ENCODE data around the gene PRKCG. TPM values are rescaled to one million over a fixed set of nuclear protein-coding genes. Genes with fewer than 3 reads are reported as not detected.

PRKCG gene
- total and polyA plus RNA-seq, 2 experiments from 2014 or later: 0.18 TPM; not detected in 1

DNA sequence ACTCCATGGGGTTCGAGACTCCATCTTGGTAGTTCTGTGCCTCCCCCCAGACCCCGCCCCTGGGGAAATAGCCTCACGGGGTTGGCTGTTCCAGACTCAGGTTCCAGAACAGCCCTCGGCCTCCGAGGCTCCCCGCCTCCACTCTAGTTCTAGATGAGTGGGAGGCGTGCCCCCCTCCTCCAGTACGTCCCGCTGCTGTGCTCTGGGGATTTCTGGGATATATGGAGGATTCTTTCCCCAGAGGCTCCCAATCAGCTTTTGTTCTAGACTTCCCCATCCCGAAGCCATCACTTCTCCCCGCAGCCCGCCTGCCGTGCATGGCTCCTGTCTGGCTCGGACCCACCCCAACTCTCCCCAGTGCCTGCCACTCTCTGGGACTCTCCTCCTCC is 25.2 kb downstream of the PRKCG start:
- H3K36me3 ChIP-seq (replicated peaks; ENCODE audit: insufficient read depth, low read depth): no peaks in the 10 kb centered on the region
- no peaks in the 10 kb centered on the region for H3K9me3 ChIP-seq (ENCODE audit: low read depth)
- peaks cover 73% of the 10 kb centered on the region for H3K27me3 ChIP-seq
- H4K20me1 ChIP-seq (ENCODE audit: insufficient read depth, poor library complexity, severe bottlenecking): no peaks in the 10 kb centered on the region
- DNase-seq (ENCODE audit: low spot score): no peak
- no peak overlapping the region for H2AFZ ChIP-seq
- H3K4me1 ChIP-seq (ENCODE audit: insufficient read depth): no peaks in the 10 kb centered on the region
- no peak overlapping the region for H3K4me3 ChIP-seq
- H3K9me2 ChIP-seq (replicated peaks; ENCODE audit: insufficient read depth): no peaks in the 10 kb centered on the region
- WGBS (ENCODE audit: low lambda C conversion rate, missing lambda C conversion rate): 39% methylated on average over 14 of the region's 14 CpGs
- no peaks in the 10 kb centered on the region for H3K79me2 ChIP-seq
- TF ChIP-seq EZH2 (IDR thresholded peaks at IDR 0.05; ENCODE audit: borderline replicate concordance) (peak; percentile 49), EZH2phosphoT487 (IDR thresholded peaks at IDR 0.05; ENCODE audit: low read depth, severe bottlenecking, unreplicated experiment) (no peak)
- peak overlapping the region; percentile 61 for H3K4me2 ChIP-seq
- H3K27ac ChIP-seq: no peak overlapping the region

DNA sequence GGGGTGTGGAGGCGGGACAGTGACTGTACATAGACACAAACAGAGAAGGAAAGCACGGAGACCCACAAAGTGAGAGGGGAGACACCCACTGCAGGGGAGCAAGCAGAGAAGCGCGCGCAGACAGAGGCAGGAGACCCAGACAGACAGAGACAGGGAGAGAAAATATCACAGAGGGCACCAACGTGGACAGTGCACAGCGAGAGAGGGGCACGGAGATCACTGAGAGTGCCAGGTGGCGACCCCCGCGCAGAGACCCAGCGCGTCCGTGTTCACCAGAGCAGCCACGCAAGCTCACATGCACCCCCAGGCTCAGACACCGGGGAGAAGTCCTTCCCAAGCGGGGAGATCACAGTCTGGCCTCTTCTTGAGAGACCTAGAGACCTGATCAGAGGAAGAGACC is 25.7 kb downstream of the PRKCG start:
- Histone ChIP-seq H3K27me3 (peaks cover 77% of the 10 kb centered on the region), H3K9me2 (replicated peaks; ENCODE audit: insufficient read depth) (no peaks in the 10 kb centered on the region), H4K20me1 (ENCODE audit: insufficient read depth, poor library complexity, severe bottlenecking) (no peaks in the 10 kb centered on the region), H3K27ac (no peak overlapping the region), H3K4me2 (peak overlapping the region; percentile 71), H3K79me2 (no peaks in the 10 kb centered on the region), H3K9me3 (ENCODE audit: low read depth) (no peaks in the 10 kb centered on the region), H3K36me3 (replicated peaks; ENCODE audit: insufficient read depth, low read depth) (no peaks in the 10 kb centered on the region), H2AFZ (no peak overlapping the region), H3K4me3 (no peak overlapping the region), H3K4me1 (ENCODE audit: insufficient read depth) (no peaks in the 10 kb centered on the region)
- 18% methylated on average over 15 of the region's 17 CpGs for WGBS (ENCODE audit: low lambda C conversion rate, missing lambda C conversion rate)
- no peak for DNase-seq (ENCODE audit: low spot score)
- no peak for TF ChIP-seq EZH2 (IDR thresholded peaks at IDR 0.05; ENCODE audit: borderline replicate concordance)
- TF ChIP-seq EZH2phosphoT487 (IDR thresholded peaks at IDR 0.05; ENCODE audit: low read depth, severe bottlenecking, unreplicated experiment): no peak
- no peak for TF ChIP-seq CTCF (IDR thresholded peaks at IDR 0.05; ENCODE audit: poor library complexity)

- Histone ChIP-seq H3K4me3 (no peak overlapping the region), H3K36me3 (replicated peaks; ENCODE audit: insufficient read depth, low read depth) (no peaks in the 10 kb centered on the region), H3K4me2 (peak overlapping the region; percentile 71), H3K9me3 (ENCODE audit: low read depth) (no peaks in the 10 kb centered on the region), H3K27me3 (peaks cover 77% of the 10 kb centered on the region), H3K9me2 (replicated peaks; ENCODE audit: insufficient read depth) (no peaks in the 10 kb centered on the region), H3K27ac (no peak overlapping the region), H3K4me1 (ENCODE audit: insufficient read depth) (no peaks in the 10 kb centered on the region), H3K79me2 (no peaks in the 10 kb centered on the region), H2AFZ (no peak overlapping the region), H4K20me1 (ENCODE audit: insufficient read depth, poor library complexity, severe bottlenecking) (no peaks in the 10 kb centered on the region)
- 4% methylated on average over 19 of the region's 51 CpGs for WGBS (ENCODE audit: low lambda C conversion rate, missing lambda C conversion rate)
- peak; percentile 49 for DNase-seq (ENCODE audit: low spot score)
- TF ChIP-seq EZH2phosphoT487 (IDR thresholded peaks at IDR 0.05; ENCODE audit: low read depth, severe bottlenecking, unreplicated experiment) (peak; percentile 16), EZH2 (IDR thresholded peaks at IDR 0.05; ENCODE audit: borderline replicate concordance) (no peak)
Observed at GRCh38 chr19:53908106-53908934, 26.3 kb downstream of the PRKCG start.

DNA sequence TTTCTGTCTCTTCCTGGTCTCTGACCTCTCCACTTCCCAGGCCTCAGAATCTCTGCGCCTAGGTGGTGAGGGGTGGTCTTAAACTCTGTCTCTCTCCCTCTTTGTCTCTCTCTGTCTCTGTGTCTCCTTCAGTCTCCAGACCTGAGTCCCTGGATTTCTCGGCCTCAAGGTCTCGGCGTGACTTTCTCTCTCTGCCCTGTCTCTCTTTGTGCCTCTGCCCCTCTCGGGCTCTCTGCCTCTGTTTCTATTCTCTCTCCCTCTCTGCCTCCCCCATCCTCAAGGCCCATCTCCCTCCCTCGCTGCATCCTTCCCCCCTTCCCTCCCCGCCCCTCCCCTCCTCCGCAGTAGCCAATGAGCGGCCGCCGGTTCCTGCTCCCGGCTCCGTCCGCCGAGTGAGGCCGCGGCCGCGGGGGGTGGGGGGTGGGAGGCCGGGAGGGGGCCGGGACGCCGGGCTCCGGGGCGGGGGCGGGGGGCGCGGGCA is 27.0 kb downstream of the PRKCG start, which contains the start of gene CACNG7:
CACNG7 (plus strand) TSS at position 344 of the 481 bp plus-strand sequence. CDS start 3,554 bp downstream, outside the sequence.
- 5% methylated on average over 4 of the region's 28 CpGs for WGBS (ENCODE audit: low lambda C conversion rate, missing lambda C conversion rate)
- H3K4me2 ChIP-seq: peak within 1 kb of the TSS; percentile 71
- H3K9me3 ChIP-seq (ENCODE audit: low read depth): no peaks in the 10 kb centered on the region
- no peaks in the 10 kb centered on the region for H4K20me1 ChIP-seq (ENCODE audit: insufficient read depth, poor library complexity, severe bottlenecking)
- H2AFZ ChIP-seq: no peak within 1 kb of the TSS
- H3K79me2 ChIP-seq: no peaks in the 10 kb centered on the region
- DNase-seq (ENCODE audit: low spot score): no peak
- no peak within 1 kb of the TSS for H3K4me3 ChIP-seq
- H3K4me1 ChIP-seq (ENCODE audit: insufficient read depth): no peaks in the 10 kb centered on the region
- no peaks in the 10 kb centered on the region for H3K36me3 ChIP-seq (replicated peaks; ENCODE audit: insufficient read depth, low read depth)
- peaks cover 75% of the 10 kb centered on the region for H3K27me3 ChIP-seq
- no peak within 1 kb of the TSS for H3K27ac ChIP-seq
- TF ChIP-seq CTCF (IDR thresholded peaks at IDR 0.05; ENCODE audit: poor library complexity) (no peak), EZH2 (IDR thresholded peaks at IDR 0.05; ENCODE audit: borderline replicate concordance) (no peak), EZH2phosphoT487 (IDR thresholded peaks at IDR 0.05; ENCODE audit: low read depth, severe bottlenecking, unreplicated experiment) (peak; percentile 30)
- H3K9me2 ChIP-seq (replicated peaks; ENCODE audit: insufficient read depth): no peaks in the 10 kb centered on the region

All from hepatocyte (in vitro differentiated cells).